SU-DHL-6 (cell line): ENCODE results near the gene PSMB5.

Source experiments
- EZH2phosphoT487 ChIP-seq: fragments of 200-600 bp; sonication (generic), shearing (Covaris generic); conservative IDR thresholded peaks from 2 replicates; pipeline ENCODE4 v1.6.1; 2018; ENCODE audit warnings: mild to moderate bottlenecking, antibody characterized with exemption, low read length, moderate library complexity, mixed read lengths
- TF ChIP-seq, protein P1 (sequence below): fragments of 200-600 bp; sonication (generic); IDR thresholded peaks from one replicate; pipeline ENCODE4 v1.5.1; 2017; ENCODE audit warnings: antibody characterized with exemption, mild to moderate bottlenecking, low read length, moderate library complexity; ENCODE audit not compliant: insufficient read depth, poor library complexity, severe bottlenecking

GRCh38 chr14:23062002-23062401 lies 27.3 kb upstream of the PSMB5 start:
- TF ChIP-seq, protein P1, sequence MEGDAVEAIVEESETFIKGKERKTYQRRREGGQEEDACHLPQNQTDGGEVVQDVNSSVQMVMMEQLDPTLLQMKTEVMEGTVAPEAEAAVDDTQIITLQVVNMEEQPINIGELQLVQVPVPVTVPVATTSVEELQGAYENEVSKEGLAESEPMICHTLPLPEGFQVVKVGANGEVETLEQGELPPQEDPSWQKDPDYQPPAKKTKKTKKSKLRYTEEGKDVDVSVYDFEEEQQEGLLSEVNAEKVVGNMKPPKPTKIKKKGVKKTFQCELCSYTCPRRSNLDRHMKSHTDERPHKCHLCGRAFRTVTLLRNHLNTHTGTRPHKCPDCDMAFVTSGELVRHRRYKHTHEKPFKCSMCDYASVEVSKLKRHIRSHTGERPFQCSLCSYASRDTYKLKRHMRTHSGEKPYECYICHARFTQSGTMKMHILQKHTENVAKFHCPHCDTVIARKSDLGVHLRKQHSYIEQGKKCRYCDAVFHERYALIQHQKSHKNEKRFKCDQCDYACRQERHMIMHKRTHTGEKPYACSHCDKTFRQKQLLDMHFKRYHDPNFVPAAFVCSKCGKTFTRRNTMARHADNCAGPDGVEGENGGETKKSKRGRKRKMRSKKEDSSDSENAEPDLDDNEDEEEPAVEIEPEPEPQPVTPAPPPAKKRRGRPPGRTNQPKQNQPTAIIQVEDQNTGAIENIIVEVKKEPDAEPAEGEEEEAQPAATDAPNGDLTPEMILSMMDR = no peak
- no peak for TF ChIP-seq EZH2phosphoT487
